PC-3 (cell line): ENCODE data around the gene SFMBT1.

Experiments
- EZH2 ChIP-seq: fragments of 300-600 bp; sonication (generic); IDR thresholded peaks from one replicate; pipeline ENCODE4 v1.6.1; 2017; ENCODE audit warnings: antibody characterized with exemption, mild to moderate bottlenecking, low read length; ENCODE audit not compliant: unreplicated experiment
- EZH2phosphoT487 ChIP-seq: fragments of 300-600 bp; sonication (generic); IDR thresholded peaks from 2 replicates; pipeline ENCODE4 v1.6.1; 2018; ENCODE audit warnings: mild to moderate bottlenecking, antibody characterized with exemption, low read length, borderline replicate concordance
- TF ChIP-seq, protein P1 (sequence below): fragments of 300-600 bp; sonication (generic); conservative IDR thresholded peaks from 2 replicates; pipeline ENCODE4 v1.5.1; 2017; ENCODE audit warnings: antibody characterized with exemption, low read depth, mild to moderate bottlenecking, low read length

DNA sequence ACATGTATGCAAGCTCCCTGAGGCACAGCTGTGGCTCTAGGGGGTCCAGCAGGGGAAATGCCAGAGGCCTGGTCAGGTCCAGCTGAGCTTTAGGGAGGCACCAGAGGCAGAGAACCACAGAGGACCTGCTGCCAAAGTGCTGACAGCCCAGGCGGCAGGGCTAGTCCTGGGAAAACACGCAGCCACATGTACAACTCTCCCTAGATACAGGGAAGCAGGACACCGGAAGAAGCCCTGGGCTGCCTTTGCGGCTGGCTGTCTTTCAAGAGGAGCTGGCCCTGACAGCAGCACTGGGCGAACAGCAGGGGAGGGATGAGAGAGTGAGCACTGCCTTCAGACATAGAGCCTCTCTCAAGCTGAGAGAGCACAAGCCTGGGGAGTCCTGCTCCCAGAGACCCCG, 43.6 kb upstream of the SFMBT1 start:
- TF ChIP-seq, protein P1, sequence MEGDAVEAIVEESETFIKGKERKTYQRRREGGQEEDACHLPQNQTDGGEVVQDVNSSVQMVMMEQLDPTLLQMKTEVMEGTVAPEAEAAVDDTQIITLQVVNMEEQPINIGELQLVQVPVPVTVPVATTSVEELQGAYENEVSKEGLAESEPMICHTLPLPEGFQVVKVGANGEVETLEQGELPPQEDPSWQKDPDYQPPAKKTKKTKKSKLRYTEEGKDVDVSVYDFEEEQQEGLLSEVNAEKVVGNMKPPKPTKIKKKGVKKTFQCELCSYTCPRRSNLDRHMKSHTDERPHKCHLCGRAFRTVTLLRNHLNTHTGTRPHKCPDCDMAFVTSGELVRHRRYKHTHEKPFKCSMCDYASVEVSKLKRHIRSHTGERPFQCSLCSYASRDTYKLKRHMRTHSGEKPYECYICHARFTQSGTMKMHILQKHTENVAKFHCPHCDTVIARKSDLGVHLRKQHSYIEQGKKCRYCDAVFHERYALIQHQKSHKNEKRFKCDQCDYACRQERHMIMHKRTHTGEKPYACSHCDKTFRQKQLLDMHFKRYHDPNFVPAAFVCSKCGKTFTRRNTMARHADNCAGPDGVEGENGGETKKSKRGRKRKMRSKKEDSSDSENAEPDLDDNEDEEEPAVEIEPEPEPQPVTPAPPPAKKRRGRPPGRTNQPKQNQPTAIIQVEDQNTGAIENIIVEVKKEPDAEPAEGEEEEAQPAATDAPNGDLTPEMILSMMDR: no peak
- TF ChIP-seq EZH2 (no peak), EZH2phosphoT487 (no peak)
